ENCODE data around the gene TTC23.
A peak's percentile ranks its signal among the peaks of the same experiment; 100 is the strongest.

The TTC23 gene

DNA sequence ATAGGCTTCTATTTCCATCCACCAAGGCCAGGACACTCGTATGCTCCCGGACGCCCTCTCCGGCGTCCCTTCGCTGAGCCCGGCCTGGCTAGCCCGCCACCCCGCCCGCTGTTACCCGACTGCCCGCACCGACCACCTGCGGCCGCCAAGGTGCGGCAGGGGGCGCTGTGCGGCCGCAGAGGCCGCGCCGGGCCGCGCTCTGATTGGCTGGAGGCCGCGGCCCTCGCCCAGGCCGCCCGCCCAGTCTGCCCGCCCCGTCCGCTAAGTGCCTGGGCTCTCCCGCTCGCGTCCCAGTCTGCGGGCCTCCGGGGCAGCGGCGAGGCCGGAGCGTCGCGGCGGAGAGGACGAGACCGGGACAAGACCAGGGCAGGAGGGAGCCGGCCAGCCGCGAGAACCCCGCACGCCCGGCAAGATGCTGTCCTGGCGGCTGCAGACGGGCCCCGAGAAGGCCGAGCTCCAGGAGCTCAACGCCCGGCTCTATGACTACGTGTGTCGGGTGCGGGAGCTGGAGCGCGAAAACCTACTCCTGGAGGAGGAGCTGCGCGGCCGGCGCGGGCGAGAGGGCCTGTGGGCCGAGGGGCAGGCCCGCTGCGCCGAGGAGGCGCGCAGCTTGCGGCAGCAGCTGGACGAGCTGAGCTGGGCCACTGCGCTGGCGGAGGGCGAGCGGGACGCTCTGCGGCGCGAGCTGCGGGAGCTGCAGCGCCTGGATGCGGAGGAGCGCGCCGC is 144.4 kb downstream of the TTC23 start, which contains the start of gene SYNM:
TSS of gene SYNM (plus strand) at position 293 of the 726 bp plus-strand sequence. CDS start at position 413, 120 bp downstream.
- DNase-seq (ENCODE audit: low spot score) (no peak), FAIRE-seq (no peak)

DNA sequence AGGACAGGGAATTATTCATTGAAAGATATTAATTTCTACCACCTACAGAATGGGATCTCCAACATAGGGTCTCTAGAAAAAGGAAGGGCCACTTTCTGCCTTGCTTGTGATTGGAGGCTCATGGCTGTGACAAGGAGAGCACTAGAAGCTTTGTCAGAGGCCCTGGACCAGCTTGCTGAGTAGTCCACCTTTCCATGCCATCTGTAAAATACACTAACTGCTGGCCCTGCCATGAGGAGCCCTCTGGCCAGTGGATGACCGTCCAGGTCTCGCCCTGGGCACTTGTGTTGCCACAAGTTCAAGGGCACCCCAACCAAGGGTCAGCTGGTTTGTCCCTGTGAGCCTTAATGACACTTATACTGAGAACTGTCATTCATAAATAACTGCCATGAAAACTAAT is 146.1 kb downstream of the TTC23 start:
- DNase-seq (ENCODE audit: low spot score) = no peak
- FAIRE-seq = no peak

DNA sequence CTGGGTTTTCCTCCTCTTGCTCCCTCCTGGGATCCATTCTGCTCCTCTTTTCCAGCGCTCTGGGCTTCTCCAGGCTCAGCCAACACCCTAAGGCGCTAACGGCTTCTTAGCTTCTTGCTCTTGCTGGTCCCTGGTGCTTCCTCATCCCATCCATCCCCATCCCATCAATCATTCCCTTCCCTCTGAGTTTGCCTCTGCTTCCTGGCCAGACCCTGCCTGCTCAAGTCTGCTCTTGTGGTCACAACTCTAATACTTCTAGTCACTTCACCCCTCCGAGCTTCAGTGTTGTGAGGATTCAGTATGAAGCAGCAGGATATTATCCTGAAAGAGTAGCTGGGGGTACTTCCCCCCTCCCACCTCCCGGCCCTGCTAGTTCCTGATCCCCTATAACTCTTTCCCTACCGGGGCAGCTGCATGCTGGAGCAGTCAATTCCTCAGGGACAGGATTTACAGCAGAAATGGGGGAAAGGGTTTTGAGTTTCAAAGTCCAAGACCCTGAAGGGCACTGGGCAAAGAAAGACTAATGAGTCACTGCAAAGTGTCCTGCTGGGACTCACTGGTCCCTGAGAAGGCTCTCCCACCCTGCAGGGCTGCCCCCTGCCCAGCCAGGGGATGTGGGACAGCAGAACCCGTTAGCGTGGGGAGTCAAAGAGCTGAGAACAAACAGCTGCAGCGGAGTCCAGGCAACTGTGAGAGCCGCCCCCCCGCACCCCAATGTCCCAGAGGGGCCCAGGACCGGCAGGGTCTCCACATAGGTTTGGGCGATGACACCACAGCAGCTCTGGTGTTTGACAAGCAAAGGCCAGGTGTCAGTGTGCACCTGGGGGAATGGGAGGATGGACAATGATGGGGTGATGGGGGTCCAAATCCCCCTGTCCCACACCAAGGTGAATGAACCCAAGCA is 146.8 kb downstream of the TTC23 start:
- no peak for FAIRE-seq

GRCh38 chr15:99101501-99101900 is 147.9 kb downstream of the TTC23 start:
- no peak for DNase-seq (ENCODE audit: low spot score)
- FAIRE-seq = no peak

More for the DNA sequence above, 146.8 kb downstream of the TTC23 start:
- DNase-seq (ENCODE audit: low spot score) = no peak

DNA sequence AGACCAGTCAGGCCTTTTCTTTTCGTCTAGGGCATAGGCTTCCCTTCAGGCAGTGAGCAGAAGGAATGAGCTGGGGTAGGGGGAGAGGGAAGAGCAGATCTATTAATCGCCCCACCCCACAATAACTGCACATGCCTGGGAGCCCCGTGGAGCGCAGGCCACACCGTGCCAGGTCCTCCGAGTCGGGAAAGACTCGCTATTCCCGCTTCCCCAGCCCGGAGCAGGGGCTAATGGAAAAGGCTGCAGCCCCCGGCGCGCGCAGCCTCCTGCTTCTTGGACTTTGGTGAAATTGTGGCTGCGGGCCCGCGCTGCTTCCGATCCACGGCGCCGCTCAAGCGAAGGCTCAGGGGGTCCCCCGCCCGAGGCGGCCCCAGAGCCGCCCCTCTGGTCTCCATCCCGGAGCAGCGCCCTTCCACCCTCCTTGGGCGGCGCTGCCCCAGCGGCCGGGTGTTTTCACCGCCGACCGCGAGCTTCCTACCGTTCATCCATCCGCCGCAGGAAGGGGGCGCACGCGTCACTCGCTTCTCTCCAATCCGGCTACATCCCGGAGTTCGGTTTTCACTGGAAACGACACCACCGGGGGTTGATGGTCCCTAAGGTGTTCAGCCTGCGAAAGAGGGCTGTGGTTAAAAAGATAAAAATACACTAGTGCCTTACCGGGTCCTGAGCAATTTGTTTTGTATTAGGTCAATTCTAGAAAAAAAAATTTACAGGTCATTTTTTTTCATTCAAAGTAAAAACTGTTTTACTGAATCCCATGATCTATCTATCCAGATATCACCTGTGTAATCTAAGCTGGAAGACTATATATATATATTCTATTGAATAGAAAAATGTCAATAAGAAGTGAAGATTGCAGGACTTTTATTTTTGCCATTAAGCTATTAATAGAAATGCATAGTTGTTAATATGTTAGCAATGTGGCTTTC is 148.9 kb downstream of the TTC23 start:
- DNase-seq (ENCODE audit: low spot score) = peak; percentile 91
- FAIRE-seq = peak; percentile 94

DNA sequence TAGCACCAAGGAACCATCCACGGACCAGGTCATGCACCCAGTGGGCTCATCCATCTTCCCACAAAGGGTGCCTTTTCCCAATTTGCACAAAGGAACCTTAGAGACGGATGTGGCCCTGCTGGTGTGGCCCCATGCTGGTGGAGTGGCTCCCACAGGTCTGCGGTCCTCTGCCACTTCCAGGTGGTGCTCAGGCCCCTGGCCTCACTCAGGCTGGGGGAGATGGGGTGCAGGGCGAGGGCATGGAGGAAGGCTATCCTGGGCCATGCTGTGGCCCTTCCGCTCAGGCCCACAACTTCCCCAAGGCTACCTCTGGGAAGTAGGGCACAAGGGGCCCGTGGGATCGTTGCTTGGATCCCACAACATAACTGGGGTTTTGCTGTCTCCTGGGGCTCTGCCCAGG is 149.7 kb downstream of the TTC23 start:
- DNase-seq (ENCODE audit: low spot score) (no peak), FAIRE-seq (peak; percentile 5)

DNA sequence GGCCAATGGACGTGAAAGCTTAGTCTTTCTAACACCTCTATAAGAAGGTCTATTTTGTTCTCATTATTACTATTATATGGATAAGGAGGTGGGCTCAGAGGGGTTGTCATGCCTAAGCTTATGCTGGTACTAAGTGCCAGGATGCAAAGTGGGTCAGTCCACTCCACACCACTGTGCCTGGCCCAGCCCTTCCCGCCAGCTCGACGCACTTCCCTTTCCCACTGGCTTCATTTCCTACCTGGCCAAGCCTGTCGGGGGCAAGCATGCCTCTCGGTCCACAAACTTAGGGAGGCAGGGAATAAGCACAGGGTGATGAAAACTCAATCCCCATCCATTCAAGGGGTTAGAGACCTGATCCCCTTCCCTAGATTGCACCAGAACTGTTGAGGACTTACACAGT is 150.4 kb downstream of the TTC23 start:
- DNase-seq (ENCODE audit: low spot score) = no peak
- no peak for FAIRE-seq

- no peak for DNase-seq (ENCODE audit: low spot score)
- FAIRE-seq = no peak
These were observed 151.0 kb downstream of the TTC23 start for GRCh38 chr15:99098426-99098825.

- no peak for FAIRE-seq
- no peak for DNase-seq (ENCODE audit: low spot score)
These were observed 151.7 kb downstream of the TTC23 start for GRCh38 chr15:99097441-99098410.

GRCh38 chr15:99096894-99097426 is 152.4 kb downstream of the TTC23 start:
- DNase-seq (ENCODE audit: low spot score) = no peak
- no peak for FAIRE-seq

DNA sequence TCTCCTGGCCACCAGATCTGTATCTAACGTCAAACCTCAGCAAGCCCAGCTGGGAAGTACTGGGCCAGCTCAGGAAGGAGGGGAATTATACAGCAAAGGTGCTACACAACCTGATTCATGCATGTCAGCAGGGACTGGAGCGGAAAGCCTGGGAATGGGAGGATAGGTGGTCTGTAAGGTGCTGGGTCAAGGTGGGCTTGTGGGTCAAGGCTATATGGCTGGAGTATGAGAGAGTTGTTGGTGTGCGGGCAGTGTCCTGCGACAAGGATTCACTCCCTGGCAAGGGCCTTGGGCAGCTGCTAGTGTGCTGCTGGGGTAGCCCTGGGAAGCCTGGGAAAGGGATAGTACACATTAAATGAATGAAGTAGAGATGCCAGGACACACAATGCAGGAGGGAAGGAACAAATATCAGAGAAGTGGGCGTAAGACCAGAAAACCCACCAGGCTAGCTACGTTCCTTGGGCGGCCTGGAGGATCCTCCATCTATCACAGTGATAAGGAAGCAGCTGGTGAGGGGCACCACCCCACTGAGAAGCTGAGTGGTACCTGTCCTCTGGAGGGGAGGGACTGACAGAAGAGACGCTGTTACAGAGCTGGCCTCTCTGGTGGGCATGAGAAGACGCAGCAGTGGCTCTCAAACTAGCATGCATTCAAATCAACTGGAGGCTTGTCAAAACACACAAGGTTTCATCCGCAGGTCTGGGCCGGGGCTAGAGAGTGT is 153.0 kb downstream of the TTC23 start:
- DNase-seq (ENCODE audit: low spot score) (no peak), FAIRE-seq (no peak)

GRCh38 chr15:99095626-99096025 is 153.8 kb downstream of the TTC23 start:
- FAIRE-seq (no peak), DNase-seq (ENCODE audit: low spot score) (no peak)

DNA sequence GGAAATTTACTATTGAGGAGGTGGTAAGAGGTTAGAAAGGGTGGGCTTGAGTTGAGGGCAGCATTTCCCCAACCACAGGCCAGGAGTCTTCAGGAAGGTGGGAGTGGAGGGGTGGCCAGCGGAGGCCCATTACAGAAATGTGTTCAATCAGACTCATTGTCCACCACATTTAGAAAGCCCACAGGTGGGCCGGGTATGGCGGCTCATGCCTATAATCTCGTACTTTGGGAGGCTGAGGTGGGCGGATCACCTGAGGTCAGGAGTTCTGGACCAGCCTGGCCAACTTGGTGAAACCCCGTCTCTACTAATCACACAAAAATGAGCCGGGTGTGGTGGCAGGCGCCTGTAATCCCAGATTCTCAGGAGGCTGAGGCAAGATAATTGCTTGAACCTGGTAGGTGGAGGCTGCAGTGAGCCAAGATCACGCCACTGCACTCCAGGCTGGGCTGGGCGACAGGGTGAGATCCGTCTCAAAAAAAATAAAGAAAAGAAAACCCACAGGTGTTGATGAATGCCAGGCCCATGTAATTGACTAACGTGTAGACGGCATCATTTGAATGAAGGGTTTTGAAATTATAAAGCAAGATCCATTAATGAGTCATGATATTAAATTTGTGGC is 156.7 kb downstream of the TTC23 start:
- DNase-seq (ENCODE audit: low spot score) (no peak), FAIRE-seq (no peak)

DNA sequence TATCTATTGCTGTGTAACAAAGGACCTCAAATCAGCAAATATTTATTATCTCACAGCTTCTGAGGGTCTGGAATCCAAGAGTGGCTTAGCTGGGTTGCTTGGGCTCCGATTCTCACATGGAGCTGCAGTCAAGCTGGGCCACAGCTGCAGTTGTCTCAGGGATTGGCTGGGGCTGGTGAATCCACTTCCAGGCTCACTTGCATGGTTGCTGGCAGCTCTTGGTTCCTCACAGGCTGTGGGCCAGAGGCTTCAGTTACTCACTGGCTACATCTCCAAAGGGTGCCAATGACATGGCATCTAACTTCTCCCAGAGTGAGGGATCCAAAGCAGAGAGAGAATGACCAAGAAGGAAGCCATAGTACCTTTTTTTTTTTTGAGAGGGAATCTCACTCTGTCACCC is 158.4 kb downstream of the TTC23 start:
- no peak for FAIRE-seq
- DNase-seq (ENCODE audit: low spot score) = no peak

DNA sequence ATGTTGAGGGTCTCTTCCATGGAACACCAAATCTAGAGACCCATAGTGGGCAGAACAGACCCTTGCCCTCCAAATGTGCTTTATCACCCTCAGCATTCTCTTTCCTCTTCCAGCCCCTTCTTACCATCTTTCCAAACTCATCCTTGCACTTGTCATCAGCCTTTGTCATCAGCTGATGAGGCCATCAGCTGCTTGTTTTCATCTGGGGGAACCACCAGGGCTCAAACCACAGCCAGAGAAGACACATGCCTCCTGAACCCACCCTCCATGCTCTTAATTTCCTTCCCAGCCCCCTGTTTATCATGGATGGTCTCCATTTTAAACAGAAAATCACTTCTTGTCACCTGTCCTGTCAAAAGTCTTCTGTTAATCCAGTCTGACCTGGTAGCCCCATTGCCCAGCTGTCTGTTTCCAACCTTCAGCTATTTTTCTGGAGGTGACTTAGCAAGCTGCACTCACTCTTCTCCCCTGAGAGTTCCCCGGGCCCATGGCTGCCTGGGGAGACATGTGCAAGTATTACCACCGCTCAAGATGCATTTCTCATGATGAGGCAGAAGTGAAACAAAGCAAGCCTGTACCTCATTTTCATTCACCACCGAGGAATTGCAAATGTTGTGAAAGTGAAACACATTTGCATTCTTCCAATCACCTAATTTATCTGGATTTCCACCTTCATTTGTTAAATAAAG is 159.2 kb downstream of the TTC23 start:
- DNase-seq (ENCODE audit: low spot score) (no peak), FAIRE-seq (no peak)

GRCh38 chr15:99087405-99087943 is 161.9 kb downstream of the TTC23 start:
- FAIRE-seq = no peak

GRCh38 chr15:99086327-99086667 is 163.1 kb downstream of the TTC23 start:
- FAIRE-seq = no peak
- no peak for DNase-seq (ENCODE audit: low spot score)

More at GRCh38 chr15:99087405-99087943, 161.9 kb downstream of the TTC23 start:
- no peak for DNase-seq (ENCODE audit: low spot score)

Data from urothelium cell line (cell line).